Breast epithelium (tissue), 3 donors: ENCODE measurements around the gene UST.
"Not testable (repeated sequence)": the region's sequence is repeated elsewhere in the genome, so short reads cannot be mapped to it uniquely, and the experiment has no call there.

Source experiments
- CTCF ChIP-seq, 3 donors: fragments of 450-650 bp; IDR thresholded peaks; one replicate each; pipeline ENCODE4 v1.5.1; 2016 to 2017; ENCODE audit warnings: antibody characterized with exemption in 3 of 3, mild to moderate bottlenecking in 3 of 3, moderate library complexity in 3 of 3
- POLR2A ChIP-seq: fragments of 450-650 bp; IDR thresholded peaks from one replicate; pipeline ENCODE4 v1.6.1; 2016; ENCODE audit warnings: antibody characterized with exemption, mild to moderate bottlenecking, moderate library complexity

- TF ChIP-seq POLR2A; CTCF (IDR thresholded peaks at IDR 0.05): not testable (repeated sequence)
Observed at GRCh38 chr6:148978298-148978697, 231.5 kb downstream of the UST start.
